T follicular helper cell (primary cell): Measurements from ENCODE around the gene OR2A7.
"Not testable (repeated sequence)": the region's sequence is repeated elsewhere in the genome, so short reads cannot be mapped to it uniquely, and the experiment has no call there.

Experiments
- DNase-seq: peaks from one replicate; pipeline ENCODE4 v3.0.0-alpha.2; 2020; ENCODE audit warnings: low read depth
- total RNA-seq, 2 experiments: gene quantifications; one replicate each; lab custom pipeline; 2026; lab: John Stamatoyannopoulos, UW

OR2A7 gene, protein sequence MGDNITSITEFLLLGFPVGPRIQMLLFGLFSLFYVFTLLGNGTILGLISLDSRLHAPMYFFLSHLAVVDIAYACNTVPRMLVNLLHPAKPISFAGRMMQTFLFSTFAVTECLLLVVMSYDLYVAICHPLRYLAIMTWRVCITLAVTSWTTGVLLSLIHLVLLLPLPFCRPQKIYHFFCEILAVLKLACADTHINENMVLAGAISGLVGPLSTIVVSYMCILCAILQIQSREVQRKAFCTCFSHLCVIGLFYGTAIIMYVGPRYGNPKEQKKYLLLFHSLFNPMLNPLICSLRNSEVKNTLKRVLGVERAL
- total RNA-seq = 0 to 0.36 reads per million in 2 experiments

DNA sequence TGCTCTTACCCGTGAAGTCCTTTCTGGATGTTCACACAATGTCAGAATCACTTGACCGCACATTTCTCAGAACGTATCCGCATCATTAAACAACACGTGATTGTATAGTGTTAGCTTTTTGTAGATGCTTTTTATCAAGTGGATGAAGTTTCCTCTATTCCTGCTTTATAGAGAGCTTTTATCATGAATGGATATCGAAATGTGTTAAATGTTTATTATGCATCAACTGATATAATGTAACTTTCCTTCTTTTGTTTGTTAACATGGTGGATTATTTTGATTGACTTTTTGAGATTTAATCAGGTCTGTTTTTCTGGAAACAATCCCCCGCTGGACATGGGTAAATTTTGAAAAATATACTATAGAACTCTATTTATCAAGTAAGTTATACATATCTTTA lies at the start of gene OR2A7:
TSS of gene OR2A7 (minus strand) at position 101 of the 400 bp plus-strand sequence. CDS start 5,164 bp downstream, outside the sequence.
- DNase-seq = not testable (repeated sequence)

DNA sequence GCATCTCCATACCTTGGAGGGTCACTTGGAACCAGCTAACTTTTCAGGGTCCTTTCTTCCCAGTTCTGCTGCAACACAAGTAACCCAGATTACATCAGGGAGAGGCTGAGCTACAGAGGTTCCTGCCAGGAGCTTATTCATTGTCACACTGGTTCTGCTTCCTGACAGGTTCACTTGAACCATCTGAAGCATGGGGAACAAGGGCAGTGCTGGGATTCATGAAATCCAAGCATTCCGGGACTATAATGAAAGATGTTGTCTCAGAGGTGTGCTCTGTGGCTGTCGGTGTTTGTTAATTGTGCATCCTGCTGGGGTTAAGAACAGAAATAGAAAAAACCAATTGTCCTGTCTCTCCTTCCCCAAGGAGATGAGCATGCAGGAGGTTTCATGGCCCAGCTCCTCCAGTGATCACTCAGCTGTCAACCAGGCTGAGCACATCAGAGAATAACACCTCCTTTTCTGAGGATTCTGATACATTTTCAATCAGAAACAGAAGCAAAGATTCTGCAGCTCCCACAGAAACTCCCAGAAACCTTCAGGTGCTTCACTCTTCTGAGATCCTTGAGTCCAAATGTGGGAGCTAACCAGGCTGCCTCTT lies 47.4 kb upstream of the OR2A7 start, which contains the start of gene OR2A1:
TSS of gene OR2A1 (plus strand) at position 548 of the 598 bp plus-strand sequence. CDS start 5,706 bp downstream, outside the sequence.
- not testable (repeated sequence) for DNase-seq

DNA sequence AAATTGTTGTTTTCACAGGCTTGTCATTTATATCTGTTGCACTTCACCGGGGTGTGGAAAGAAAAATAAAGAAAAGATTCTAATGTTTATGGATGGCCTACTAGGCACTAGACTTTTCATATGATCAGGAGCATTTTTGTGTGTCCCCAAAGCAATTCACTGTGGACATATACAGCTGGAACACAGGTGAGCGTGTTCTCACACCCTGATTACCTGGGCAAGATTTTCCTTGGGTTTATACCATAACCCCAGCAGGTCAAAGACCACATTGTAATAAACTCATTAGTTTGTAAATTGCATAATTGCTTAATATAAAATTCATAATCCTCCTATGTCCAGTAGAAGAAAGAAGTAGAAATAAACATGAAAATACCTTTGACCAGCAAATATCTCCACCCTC lies 46.6 kb upstream of the OR2A7 start:
- DNase-seq = not testable (repeated sequence)

DNA sequence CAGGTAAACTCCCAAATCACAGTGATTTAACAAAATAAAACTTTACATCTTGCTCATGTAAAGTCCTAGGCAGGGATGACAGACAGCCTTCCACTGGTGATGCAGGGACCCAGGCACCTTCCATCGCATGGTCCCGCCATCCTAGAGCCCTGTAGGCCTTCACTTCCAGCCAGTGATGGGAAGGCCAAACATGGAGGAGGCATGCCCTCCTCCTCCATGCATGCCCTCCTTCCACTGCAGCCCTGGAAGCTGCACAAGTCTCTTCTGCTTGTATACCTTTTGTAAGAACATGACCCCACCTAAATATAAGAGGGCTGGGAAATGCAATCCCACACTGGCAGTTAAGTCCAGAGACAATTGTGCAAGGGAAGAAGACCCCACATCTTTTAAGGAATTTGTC lies 45.1 kb upstream of the OR2A7 start:
- not testable (repeated sequence) for DNase-seq

DNA sequence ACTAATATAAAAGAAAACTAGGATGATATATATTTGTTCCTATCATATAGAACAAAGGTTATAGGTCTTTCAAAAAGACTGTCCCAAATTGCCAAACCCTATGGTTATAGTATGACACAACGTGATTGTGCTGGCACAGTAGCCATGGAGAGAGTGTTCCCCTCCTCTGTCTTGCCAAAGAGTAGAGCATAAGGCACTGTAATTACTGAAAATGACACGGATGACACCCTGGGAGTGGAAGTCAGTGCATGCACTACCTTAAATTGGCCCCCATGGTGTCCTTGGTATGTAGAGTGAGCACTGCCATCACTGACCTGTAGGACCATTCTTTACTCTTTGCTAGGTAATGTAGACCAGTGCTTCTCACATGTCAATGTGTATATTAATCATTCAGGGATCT lies 40.6 kb upstream of the OR2A7 start:
- not testable (repeated sequence) for DNase-seq

DNA sequence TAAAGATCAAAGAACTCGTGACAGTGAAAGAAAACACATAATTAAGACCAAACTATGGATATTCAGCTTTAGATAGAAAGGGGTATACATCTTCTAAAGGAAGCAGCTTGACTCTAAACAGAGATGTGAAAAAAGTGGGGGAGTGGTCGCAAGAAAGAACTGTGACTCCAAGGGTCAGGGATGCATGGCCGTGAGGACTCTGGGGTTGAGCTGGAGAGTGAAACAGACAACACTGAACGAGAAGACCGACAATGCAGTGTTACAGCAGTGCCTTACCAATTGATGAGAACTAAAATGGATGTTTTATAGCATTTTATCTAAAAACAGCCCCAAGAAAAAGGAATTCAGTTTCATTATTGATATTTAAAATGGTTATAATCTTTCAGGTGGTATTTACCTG lies 39.0 kb upstream of the OR2A7 start:
- not testable (repeated sequence) for DNase-seq

DNA sequence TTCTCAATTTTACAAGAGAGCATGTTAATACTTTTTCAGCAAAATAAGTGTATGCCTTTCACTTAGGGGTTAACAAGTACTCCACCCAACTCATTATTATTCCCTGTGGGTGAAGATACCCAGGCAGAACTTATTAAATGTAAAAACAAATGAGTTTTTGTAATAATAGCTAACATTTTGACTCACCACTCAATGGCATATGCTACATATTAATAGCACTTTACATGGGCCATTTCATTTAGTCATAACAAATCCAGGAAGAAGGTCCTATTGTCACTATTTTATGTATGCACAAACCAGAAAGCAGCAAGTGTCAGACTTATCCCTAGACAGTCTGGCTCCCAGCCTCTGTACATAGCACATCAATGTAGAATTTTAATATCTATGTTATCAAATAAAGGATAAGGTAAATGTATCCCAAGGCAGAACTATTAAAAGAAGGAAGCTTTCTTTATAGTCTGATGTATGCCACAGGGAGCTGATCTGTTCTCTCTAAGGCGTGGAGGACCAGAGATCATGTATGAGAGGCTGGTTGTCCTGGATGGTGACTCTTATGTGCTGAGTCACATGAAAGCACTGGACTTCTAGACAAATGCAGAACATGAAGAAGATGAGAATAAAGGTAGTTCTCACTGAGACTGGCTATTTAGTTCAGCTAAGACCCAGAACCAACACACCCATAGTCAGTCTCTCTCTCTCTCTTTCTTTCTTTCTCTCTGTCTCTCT lies 38.1 kb upstream of the OR2A7 start:
- DNase-seq = not testable (repeated sequence)

DNA sequence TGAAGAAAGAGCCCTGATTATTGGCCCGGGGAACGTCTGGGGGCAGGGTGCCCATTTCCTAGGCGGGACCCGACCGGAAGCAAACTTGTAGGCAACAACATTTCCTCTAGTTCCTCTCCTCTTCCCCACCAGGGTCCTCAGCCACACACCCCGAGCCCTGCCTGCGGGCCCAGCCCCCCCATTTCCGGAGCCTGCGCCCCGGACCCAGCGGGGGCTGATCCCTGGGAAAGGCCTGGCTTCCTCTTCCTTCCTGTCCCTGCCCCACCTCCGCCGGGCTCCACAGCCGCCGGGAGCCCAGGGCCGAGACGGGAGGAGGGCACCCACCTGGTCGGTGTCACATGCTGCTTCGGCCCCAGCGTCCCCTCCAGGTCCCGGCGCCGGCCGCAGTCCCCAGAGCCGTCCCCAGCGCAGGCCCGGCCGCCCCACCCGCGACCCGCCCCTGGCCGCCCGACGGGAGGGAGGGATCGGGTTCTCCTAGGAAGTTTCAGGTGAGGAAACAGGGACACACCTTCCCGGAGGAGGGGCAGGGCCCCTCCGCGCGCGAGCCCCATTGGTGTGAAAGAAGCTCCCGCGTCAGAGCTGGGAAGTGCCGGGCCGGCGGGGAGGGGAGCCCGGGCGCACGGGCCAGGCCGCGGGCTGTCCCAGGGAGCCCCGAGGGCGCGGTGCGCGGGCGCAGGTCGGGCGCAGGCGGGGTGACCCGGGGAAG lies 29.4 kb upstream of the OR2A7 start:
- DNase-seq = not testable (repeated sequence)

DNA sequence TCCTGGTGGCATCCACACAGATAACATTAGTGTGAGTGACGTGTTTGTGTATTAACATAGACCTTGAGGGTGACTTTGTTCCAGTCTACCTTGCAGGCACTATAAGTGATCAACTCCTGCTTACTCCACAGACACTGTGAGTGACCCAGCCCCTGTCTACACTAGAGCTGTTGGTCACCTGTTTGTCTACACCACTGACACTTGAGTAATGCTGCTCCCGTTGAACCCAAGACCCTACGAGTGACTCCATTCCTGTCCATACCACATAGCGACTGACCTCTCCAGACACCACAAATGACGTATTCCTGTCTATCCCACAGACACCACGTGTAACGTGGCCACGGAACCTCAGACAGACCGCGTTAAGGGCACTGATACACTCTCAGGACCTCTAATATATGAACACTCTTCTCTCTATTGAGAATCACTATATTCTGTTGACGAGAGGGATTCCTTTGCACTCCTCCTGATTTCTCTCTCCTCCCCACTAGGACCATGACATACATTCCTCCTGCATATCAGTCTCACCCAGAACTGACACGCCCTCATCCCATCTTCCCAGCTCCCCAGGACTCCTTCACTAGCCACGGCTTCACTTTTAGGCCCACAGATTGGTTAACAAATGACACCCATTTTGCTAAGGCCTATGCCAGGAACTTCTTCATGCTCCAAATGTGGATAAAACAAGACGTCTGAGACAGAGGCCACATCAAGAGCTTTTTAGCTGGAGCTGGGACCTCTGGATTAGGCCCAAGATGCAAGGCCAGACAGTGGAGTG lies 28.0 kb upstream of the OR2A7 start:
- not testable (repeated sequence) for DNase-seq

DNA sequence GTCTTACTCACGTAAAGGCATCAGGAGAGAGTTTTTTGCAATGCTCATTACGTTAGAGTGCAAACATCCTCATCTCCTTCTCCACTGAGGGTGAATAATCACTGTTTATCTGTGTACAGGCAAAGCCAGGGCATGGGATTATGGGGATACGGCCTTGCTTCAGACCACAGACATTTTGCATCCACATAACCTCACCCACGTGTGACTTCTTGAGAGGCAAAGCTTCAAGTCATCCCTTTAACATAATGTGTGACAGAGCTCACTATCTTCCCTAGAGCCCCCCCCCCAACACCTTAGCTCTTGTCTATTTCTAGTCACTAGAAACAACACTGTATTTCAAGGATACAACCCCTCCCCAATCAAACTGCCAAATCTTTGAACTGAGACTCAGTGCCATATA lies 27.0 kb upstream of the OR2A7 start:
- not testable (repeated sequence) for DNase-seq

DNA sequence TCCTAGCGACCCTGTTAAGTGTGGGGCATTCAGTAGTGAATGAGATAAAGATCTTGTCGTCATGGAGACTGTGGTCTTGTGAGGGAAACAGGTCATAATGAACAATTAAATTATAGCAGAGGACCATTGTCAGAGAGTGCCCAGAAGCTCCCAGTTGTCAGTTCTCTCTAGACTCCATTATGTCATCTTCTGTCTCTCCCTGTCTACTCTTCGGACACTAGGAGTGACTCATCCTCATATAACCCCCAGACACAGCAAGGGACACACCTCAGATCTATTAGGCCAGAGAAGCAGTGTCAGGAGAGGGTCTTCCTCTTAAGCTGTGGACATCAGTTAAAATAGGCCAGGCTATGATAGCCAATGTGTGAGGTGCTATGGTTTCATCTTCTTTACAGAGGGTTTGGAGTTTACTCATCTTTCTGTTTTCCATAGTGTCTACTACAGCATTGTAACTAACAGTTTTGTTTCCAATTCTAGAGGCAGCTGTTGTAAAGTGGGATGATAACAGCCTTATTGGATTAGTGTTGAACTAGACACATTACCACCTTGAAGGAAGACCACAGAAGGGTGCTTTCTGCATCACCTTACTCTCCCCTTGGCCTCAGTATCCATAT lies 22.7 kb upstream of the OR2A7 start:
- DNase-seq = not testable (repeated sequence)

DNA sequence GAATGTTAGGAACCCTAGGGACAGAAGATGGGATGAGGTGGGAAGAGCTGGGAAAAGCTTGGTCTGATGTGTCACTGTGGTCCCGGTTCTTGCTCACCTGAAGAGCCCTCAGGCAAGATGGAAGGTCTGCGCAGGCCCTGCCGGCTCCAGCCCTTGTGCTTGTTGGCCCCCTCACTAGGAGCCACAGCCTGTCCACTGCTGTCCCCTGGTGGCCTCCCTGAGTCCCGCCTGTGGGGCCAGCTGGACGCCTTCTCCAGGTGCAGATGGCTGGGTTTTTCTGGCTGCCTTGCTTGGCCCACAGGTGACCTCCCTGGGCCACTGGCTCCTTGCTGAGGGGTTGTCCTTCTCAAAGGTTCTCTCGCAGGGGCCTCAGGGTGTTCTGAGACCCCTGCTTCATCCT lies 19.1 kb upstream of the OR2A7 start:
- not testable (repeated sequence) for DNase-seq

DNA sequence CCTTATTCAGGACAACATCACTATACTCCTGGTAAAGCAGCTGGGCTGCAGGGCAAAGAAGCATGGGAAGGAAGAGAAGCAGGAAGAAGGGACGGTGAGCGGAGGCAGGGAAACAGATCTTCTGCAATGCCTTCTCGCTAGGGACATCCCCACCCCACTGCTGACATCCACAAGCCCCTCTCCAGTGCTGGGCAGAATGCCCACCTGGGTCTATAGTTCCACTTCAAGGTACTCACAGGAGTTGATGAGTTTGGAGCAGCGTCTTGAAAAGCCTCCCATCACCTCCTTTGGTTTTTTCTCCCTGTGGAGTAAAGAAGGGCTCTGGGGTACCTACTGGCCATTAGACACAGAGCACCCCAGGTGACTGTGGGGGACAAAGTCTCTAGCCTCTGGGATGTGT lies 17.9 kb upstream of the OR2A7 start:
- DNase-seq = not testable (repeated sequence)

DNA sequence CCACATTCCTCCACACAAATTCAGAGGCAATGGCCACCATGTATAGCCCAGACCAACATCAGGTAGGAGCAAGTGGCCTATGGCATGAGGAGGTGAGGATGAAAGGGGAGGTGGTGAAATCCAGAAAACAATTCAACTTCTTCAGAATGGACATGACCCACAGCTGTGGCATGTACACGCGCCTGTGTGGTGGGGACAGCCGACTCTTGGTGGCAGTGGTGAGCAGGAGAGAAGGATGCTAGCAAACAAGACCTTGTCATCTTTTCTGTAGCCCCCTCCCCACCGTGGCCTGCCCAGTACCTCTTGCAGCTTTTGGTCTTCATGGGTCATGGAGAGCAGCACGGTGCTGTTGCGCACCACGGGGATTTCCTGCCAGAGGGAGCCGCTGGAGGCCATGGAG lies 17.4 kb upstream of the OR2A7 start:
- not testable (repeated sequence) for DNase-seq

DNA sequence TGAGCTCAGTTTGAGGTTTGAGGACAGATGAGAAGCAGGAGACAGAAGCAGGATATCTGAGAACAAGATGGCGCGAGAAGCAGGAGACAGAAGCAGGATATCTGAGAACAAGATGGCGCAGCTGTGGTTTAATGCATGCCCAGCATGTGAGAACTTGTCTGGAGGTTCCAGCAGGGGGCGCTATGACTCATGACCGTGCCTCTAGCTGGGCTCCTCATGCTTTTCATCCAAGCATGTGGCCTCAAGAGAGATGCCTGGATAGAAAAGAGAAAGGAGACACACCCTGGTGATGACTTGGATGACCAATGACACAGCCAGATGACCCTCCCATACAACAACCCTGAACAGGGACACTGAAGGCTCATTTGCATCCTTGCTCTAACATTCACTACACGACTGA lies 15.4 kb upstream of the OR2A7 start:
- DNase-seq = not testable (repeated sequence)

DNA sequence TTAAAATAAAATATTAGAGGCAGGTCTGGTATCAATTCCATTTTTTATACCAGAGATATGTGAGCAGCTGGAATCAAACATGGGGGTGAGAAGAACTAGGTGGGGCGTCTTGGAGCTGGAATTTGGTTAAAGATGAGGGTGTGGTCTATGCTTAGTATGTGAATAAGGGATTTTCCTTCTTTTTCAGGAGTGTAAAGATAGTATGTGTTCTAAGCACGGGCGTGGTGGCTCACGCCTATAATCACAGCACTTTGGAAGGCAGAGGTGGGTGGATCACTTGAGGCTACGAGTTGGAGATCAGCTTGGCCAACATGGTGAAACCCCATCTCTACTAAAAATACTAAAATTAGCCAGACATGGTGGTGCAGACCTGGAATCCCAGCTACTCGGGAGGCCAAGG lies 10.7 kb upstream of the OR2A7 start:
- DNase-seq = not testable (repeated sequence)

DNA sequence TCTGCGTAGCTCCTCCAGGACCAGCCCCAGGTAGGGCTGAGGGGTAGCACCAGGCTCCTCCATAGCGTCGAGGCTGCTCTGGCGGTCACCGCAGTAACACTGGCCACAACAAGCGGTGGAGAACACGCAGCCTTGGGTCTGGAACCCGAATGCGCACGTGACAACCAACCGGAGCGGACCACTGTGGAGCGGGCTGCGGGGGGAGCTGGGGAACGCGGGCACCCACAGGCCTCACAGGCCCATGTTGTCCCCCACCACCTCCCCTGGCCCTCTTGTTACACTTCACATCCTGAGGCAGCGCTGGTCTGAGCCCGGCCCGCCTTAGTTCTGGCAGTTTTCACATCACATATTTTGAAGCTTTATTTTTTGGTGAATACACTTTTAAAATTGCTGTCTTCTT lies 4.6 kb upstream of the OR2A7 start, which contains the start of gene CTAGE8:
TSS of gene CTAGE8 (minus strand) at position 101 of the 400 bp plus-strand sequence. CDS start at position 63, 38 bp downstream.
- not testable (repeated sequence) for DNase-seq

DNA sequence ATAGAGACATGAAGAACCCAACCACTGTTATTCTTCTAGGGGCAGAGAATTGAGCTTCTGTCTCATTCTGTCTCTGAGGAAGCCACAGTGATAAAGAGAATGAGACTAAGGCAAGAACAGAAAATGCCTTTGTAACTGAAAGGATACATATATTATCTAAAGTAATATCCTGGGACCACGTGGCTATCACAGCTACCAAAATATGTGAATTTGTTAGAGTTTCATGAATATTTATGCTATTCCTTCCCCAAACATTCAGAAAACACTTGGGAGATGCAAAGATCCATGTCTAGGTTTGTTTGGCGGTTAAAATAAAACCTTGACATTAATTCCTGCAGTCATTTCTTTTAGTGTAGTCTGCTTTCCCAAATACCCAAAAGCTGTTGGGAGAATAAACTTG lies 2.5 kb downstream of the OR2A7 start:
- not testable (repeated sequence) for DNase-seq

DNA sequence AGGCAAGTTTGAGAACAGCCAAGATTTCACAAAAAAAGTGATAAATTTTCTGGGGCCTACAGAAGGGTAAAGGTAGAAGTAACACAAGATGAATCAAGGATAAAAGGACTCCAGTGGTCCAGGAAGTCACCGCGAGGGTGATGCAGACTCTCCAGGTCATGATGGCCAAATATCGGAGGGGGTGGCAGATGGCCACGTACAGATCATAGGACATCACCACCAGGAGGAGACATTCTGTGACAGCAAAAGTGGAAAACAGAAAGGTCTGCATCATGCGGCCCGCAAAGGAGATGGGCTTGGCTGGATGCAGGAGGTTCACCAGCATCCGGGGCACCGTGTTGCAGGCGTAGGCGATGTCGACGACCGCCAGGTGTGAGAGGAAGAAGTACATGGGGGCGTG lies 5.5 kb downstream of the OR2A7 start:
- not testable (repeated sequence) for DNase-seq

DNA sequence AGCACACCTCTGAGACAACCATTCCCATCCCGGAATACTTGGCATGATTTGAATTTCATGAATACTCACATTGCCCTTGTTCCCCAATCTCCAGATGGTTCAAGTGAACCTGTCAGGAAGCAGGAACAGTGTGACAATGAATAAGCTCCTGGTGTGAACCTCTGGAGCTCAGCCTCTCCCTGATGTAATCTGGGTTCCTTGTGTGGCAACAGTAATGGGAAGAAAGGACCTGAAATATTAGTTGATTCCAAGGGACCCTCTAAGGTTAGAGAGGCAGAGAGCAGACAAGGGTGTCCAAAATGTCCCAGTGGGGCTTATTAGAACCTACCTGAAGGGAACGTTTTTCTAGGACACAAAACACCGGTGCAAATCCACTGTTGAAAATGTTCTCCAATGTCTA lies 8.5 kb downstream of the OR2A7 start:
- no peak for DNase-seq
